ENCODE data around the gene OPHN1. TPM values are rescaled to one million over a fixed set of nuclear protein-coding genes. Genes with fewer than 3 reads are reported as not detected.

The OPHN1 gene
- total and polyA plus RNA-seq, 7 donors: 0.47 to 3.7 (median 2.4) TPM

DNA sequence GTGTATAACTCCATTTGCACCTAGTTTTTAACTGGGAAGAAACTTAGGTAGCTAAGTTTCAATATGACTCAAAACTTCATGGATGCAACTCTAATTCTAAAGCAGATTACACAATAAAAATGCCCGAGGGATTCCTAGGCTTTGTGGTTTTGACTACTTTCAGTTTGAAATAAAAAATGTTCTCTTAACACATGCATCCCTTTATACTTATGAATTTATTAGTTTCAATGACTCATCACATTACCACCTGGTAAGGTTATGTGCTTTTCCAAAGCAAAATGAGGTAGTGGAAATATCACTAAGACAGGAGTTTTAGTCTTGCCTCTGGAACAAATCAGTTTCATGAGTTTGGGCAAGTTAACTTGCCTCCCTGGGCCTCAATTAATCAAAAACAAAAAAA is 125.5 kb downstream of the OPHN1 start:
- WGBS, 3 donors: 22 to 51% (median 33%) methylated on average over 1 of the region's 1 CpG
- no peak for ATAC-seq
- TF ChIP-seq, protein P1, sequence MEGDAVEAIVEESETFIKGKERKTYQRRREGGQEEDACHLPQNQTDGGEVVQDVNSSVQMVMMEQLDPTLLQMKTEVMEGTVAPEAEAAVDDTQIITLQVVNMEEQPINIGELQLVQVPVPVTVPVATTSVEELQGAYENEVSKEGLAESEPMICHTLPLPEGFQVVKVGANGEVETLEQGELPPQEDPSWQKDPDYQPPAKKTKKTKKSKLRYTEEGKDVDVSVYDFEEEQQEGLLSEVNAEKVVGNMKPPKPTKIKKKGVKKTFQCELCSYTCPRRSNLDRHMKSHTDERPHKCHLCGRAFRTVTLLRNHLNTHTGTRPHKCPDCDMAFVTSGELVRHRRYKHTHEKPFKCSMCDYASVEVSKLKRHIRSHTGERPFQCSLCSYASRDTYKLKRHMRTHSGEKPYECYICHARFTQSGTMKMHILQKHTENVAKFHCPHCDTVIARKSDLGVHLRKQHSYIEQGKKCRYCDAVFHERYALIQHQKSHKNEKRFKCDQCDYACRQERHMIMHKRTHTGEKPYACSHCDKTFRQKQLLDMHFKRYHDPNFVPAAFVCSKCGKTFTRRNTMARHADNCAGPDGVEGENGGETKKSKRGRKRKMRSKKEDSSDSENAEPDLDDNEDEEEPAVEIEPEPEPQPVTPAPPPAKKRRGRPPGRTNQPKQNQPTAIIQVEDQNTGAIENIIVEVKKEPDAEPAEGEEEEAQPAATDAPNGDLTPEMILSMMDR (IDR thresholded peaks at IDR 0.05): no peak

GRCh38 chrX:68304602-68305001 is 128.7 kb downstream of the OPHN1 start:
- H3K36me3 ChIP-seq (ENCODE audit: insufficient read depth in 1 of 2, low read depth in 1 of 2): no peaks in the 10 kb centered on the region
- H3K4me1 ChIP-seq: no peaks in the 10 kb centered on the region
- TF ChIP-seq, protein P1 (IDR thresholded peaks at IDR 0.05): no peak
- H3K9me3 ChIP-seq: no peaks in the 10 kb centered on the region
- H3K27ac ChIP-seq: no peak overlapping the region
- H3K27me3 ChIP-seq (ENCODE audit: insufficient read depth in 3 of 3, low read length in 2 of 3): peaks cover 0 to 5% (median 0%) of the 10 kb centered on the region in 3 donors
- DNase-seq (no peak), ATAC-seq (no peak)
- 79 to 100% (median 79%) methylated on average over 1 of the region's 1 CpG for WGBS, 3 donors
- intact Hi-C loops (cut with DNase I): no loop called here
- H3K4me3 ChIP-seq: no peak overlapping the region

More for the DNA sequence above, 125.5 kb downstream of the OPHN1 start:
- H3K36me3 ChIP-seq (ENCODE audit: insufficient read depth in 1 of 2, low read depth in 1 of 2): no peaks in the 10 kb centered on the region
- H3K9me3 ChIP-seq: no peaks in the 10 kb centered on the region
- no peaks in the 10 kb centered on the region for H3K4me1 ChIP-seq
- no peak for DNase-seq
- no peak overlapping the region for H3K4me3 ChIP-seq
- intact Hi-C loops (cut with DNase I): no loop called here
- H3K27me3 ChIP-seq (ENCODE audit: insufficient read depth in 3 of 3, low read length in 2 of 3): peaks cover 0 to 6% (median 0%) of the 10 kb centered on the region in 3 donors
- H3K27ac ChIP-seq: no peak overlapping the region

GRCh38 chrX:68299898-68300297 is 133.4 kb downstream of the OPHN1 start:
- WGBS, 3 donors: 50 to 73% (median 69%) methylated on average over 2 of the region's 2 CpGs
- ATAC-seq (no peak), DNase-seq (no peak)
- Histone ChIP-seq H3K27me3 (ENCODE audit: insufficient read depth in 3 of 3, low read length in 2 of 3) (peaks cover 0 to 5% (median 0%) of the 10 kb centered on the region in 3 donors), H3K27ac (no peak overlapping the region), H3K9me3 (no peaks in the 10 kb centered on the region), H3K4me3 (no peak overlapping the region), H3K4me1 (no peaks in the 10 kb centered on the region), H3K36me3 (ENCODE audit: insufficient read depth in 1 of 2, low read depth in 1 of 2) (no peaks in the 10 kb centered on the region)
- intact Hi-C loops (cut with DNase I): no loop called here
- TF ChIP-seq, protein P1 (IDR thresholded peaks at IDR 0.05): no peak

DNA sequence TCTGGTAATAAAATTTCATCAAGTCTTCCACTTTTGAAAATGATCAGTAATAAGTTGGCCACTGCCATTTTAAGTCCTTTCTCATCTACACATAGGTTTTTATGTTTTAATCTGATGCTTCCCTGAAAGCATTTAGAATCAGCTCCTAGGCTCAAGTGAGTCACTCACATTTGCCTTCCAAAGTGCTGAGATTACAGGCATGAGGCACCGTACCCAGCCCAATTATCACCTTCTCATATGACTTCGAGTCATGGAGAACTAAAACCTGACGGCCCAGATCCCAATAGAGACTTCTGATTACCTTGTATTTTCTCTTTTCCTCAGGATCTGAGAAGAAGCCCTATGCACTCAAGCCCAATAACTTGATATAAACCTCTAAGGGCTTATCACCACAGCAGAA is 140.8 kb downstream of the OPHN1 start:
- no peaks in the 10 kb centered on the region for H3K4me1 ChIP-seq
- H3K36me3 ChIP-seq (ENCODE audit: insufficient read depth in 1 of 2, low read depth in 1 of 2): no peaks in the 10 kb centered on the region
- H3K9me3 ChIP-seq: no peaks in the 10 kb centered on the region
- no peak overlapping the region for H3K4me3 ChIP-seq
- no peak for DNase-seq
- intact Hi-C loops (cut with DNase I): no loop called here
- ATAC-seq: peak in 1 of 4 donors; percentile 51
- 32 to 44% (median 40%) methylated on average over 3 of the region's 3 CpGs for WGBS, 3 donors
- H3K27ac ChIP-seq: no peak overlapping the region
- TF ChIP-seq, protein P1 (IDR thresholded peaks at IDR 0.05): no peak
- peaks cover 0 to 8% (median 0%) of the 10 kb centered on the region in 3 donors for H3K27me3 ChIP-seq (ENCODE audit: insufficient read depth in 3 of 3, low read length in 2 of 3)

- no peaks in the 10 kb centered on the region for H3K9me3 ChIP-seq
- no peak overlapping the region for H3K27ac ChIP-seq
- H3K4me3 ChIP-seq: no peak overlapping the region
- no peaks in the 10 kb centered on the region for H3K4me1 ChIP-seq
- ATAC-seq (no peak), DNase-seq (no peak)
- H3K36me3 ChIP-seq (ENCODE audit: insufficient read depth in 1 of 2, low read depth in 1 of 2): no peaks in the 10 kb centered on the region
- peaks cover 0 to 11% (median 0%) of the 10 kb centered on the region in 3 donors for H3K27me3 ChIP-seq (ENCODE audit: insufficient read depth in 3 of 3, low read length in 2 of 3)
- TF ChIP-seq, protein P1 (IDR thresholded peaks at IDR 0.05): no peak
- intact Hi-C loops (cut with DNase I): no loop called here
Observed at GRCh38 chrX:68288127-68288526, 145.2 kb downstream of the OPHN1 start.

All from psoas muscle (tissue), 8 donors.